ENCODE results near the gene IFNA1.
"Not testable (repeated sequence)": the region's sequence is repeated elsewhere in the genome, so short reads cannot be mapped to it uniquely, and the experiment has no call there.

IFNA1 gene

DNA sequence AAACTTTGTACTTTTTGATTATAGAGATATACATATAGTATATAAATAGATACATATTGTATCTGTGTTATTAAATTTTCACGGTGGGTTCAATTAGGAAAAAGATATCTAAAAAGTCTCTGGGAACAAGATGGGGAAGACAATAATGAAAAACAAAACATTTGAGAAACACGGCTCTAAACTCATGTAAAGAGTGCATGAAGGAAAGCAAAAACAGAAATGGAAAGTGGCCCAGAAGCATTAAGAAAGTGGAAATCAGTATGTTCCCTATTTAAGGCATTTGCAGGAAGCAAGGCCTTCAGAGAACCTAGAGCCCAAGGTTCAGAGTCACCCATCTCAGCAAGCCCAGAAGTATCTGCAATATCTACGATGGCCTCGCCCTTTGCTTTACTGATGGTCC is at the start of gene IFNA1:
IFNA1 (plus strand) TSS at position 301 of the 400 bp plus-strand sequence; CDS start at position 370, 69 bp downstream.
- no peak for DNase-seq

DNA sequence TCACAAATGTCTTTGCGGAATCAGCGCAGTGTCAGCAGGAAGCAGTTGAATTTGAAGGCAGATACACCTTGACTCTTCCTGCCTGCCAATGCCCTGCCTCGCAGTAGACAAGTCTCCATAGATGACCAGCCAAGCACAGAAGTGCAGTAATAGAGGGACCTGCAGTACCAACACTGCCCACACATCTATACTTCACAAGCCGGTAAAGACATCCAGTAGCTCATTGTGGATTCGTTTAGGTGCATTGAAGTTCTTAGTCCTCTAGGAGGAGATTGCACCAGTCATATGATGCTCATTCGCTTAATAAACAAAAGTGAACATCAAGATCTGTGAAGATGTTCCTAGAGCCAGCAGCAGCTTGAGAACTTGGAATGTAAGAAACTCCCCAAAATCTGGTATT is 48.0 kb upstream of the IFNA1 start:
- no peak for DNase-seq

GRCh38 chr9:21395778-21396717 is 44.2 kb upstream of the IFNA1 start:
- peak; percentile 84 for DNase-seq

DNA sequence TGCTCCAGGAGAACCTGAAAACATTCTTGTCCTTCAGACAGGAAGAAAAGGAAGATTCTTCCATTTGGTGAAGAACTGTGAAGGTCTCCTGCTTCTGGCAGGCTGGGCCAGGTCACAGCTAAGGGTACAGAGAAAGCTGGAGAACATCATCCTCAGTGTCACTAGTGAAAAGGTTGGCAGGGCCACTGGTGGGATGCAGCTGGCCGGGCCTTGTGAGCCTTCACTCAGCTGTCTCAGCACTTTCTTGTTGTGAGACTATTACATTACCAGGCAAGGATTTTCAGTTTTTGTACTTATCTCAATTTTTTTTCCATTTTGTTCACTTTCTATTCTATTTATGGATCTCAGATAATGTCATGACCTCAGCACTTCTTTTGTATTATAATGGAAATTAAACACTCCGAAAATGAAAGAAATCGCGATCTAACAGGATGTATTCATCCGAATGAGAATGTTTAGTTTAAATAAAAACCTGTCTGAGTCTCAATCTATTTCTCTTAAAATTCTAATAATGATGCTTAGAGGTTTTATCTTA is 41.2 kb upstream of the IFNA1 start:
- no peak for DNase-seq

DNA sequence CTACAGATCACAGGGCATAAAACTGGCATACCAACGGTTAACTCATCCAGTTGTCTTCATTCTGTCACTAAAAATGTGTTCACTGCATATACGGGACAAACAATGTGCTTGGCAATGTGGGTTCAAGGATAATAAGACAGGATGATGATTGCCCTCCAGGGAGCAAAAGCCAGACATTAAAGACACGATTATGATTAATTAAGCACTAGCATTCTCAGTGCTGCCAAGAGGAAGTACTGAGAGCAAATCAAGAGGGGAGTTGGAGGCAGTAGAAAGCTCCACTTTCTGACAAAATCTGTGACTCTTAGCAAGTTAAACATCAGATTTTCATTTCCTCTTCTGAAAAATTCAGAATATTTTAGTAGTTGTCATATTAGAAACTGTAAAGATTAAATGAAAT is 40.3 kb upstream of the IFNA1 start:
- DNase-seq: no peak

DNA sequence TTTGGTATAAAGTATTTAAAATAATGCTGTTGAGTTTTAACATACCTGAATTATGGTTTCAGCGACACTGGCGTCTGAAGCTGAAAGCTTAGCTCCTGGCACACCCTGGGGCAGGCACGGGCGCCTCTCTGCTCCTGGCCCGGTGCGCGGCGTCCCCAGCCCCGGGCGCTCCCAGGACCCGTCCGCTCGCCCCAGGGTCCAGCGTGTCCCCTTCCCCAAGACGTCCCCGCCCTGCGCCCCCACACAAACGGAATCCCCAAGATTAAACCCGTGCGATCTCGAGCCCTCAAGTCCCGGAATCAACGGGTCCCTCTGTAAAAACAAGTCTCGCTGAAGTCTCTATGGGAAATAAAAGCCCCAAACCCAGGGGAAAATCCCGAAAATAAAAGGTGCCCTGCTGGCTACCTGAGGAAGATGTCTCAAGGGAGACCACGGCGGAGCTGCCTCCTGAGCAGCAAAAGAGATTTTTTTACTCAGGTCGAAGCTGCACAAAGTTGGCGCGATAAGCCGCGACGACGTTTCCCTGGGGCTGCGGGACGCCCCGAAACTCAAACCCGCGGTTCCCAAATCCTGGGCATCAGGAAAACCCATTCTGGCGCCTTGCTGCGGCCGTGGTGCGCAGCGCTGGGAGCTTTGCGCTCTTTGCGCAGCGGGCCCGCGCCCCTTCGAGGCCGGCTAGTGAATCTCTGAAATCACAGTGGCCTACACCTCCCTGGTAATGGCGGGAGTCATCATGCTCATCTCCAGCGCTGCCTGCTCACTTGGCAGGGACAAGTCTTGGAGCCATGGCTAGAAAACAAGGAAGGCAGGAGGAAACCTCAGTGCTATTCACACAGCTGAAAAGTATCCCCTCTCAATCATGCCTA is 37.6 kb upstream of the IFNA1 start:
- peak; percentile 56 for DNase-seq

DNA sequence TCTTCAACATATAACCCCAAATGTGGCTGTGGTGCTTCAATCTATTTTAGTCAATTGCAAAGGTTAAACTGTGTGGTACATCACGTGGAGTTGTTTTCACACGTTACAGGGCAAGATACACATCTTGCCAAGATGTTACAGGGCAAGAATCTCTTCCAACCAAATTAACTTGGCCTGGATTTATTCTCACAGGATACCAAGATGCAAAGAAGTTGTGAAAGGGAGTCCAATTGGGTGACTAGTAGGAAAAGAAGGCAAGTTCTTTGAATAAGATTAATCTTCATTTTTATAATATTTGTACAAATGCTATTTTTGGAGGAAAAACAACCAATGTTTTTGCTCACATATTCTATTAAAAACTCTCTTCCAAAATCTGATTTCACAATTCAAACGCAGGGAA is 36.1 kb upstream of the IFNA1 start:
- no peak for DNase-seq

GRCh38 chr9:21408817-21409216 is 31.4 kb upstream of the IFNA1 start, which contains the start of gene IFNA8:
Gene IFNA8, plus strand, starts transcription at chr9:21409117. Its CDS starts 60 bp downstream, at chr9:21409177.
- DNase-seq: no peak

DNA sequence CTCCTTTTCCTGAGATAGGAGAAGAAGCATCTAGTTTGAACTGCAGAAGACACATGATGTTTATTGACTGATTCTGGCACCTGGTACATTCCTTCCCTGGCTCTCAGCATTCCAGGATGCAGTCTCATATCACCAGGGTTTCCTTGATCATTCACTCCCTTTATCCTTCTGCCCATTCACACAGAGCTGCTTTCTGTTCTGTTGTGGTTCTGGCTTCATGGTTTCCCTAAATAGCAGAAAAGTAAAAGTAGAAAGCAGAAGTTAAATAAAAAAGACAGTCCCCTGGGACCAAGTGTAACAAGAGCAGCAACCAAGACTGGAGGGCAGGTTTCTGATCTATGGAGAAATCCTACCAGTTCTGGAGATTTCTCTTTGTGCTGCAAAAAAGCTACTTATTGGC is 28.1 kb upstream of the IFNA1 start:
- no peak for DNase-seq

DNA sequence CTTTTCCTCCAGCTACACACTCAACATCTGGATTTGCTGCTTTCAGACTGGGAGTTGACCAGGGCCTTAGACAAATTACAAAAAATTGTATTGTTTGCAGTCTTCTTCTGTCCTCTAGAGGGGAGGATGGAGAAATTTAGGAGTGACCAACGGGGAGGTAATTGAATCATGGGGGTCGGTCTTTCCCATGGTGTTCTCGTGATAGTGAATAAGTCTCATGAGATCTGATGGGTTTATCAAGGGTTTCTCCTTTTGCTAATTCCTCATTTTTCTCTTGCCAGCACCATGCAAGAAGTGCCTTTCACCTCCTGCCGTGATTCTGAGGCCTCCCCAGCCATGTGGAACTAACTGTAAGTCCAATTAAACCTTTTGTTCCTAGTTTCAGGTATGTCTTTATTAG is 27.1 kb upstream of the IFNA1 start:
- DNase-seq: no peak

- no peak for DNase-seq
Measured at GRCh38 chr9:21413624-21414023, 26.6 kb upstream of the IFNA1 start.

DNA sequence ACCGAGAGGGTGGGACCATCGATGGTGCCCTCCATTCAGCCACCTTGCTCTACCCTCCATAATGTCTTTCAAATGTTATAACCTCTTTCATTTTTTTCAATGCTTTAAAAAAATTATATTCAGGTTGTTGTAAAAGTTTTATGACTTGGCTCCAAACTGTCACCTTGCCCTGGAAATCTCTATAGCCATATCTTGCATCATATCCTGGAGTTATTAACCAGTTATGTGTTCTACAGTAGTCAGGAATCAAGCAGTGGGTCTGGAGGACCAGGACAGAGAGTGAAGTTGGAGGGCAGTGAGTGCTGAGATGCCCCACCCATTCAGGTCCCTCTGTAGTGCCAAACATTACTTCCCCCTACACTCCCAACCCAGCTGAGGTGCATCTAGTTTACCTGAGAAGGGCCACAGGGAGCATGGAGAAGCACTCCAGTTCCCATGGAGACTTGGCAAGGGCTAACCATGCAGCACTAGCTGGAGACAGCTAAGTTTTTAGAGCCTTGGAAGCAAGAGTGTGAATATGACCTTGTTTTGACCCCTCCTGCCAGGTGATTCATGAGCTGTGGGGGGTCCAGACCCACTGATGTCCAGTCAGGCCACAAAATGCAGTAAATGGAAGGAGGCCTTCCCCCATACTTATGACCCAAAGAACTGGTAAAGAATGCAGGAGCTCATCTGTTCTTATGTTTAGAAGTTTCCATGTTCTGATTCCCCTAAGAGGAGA is 25.9 kb upstream of the IFNA1 start:
- no peak for DNase-seq

DNA sequence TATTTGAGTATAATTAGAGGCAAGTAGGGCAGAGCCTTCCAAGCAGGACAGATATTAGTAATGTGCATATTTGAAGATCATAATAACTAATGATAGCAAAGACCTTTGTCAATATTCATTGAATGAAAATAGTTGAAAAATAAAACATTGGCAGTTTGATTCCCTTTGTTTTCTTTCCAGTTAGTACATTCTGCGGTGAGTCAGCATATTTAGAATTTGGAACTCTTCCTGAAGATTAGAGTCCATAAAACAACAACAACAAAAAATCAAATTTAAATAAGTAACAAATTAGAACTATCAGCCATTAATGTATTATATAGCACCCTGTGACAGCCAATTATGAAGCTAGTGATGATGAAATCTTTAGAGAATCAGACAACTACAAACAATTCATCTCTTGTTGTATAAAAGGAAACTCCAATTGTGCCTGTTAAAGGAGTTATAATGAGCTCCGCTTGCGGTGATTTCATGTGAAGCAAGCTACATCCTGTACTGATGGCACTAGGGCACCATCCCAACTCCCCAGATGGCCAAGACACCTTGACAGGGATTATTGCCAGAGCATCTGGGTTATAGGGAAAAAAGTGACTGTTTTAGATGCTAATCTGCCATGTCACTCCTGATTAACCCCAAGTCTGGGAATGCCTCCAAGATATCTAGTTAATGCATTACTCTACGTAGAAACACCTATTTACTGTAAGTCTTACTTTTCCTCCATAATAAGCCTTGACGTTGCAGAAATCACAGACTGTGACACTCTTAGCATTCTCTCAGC is 24.6 kb upstream of the IFNA1 start:
- no peak for DNase-seq

DNA sequence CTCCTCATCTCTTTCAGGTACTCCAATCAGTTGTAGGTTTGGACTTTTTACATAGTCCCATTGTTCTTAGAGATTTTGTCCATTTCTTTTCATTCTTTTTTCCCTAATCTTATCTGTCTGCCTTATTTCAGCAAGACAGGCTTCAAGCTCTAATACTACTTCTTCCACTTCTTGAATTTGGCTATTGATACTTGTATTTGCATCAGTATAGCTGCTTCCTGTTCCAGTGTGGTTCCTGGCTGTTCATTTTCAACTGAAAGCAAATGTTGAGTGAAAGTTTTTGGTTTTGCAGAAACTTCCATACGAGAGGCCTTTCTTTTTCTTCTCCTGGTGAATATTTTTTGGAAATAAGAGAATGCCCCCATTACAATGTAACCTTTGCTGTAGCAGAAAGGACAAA is 12.0 kb upstream of the IFNA1 start:
- no peak for DNase-seq

- DNase-seq: no peak
Measured at GRCh38 chr9:21429191-21429590, 11.0 kb upstream of the IFNA1 start.

DNA sequence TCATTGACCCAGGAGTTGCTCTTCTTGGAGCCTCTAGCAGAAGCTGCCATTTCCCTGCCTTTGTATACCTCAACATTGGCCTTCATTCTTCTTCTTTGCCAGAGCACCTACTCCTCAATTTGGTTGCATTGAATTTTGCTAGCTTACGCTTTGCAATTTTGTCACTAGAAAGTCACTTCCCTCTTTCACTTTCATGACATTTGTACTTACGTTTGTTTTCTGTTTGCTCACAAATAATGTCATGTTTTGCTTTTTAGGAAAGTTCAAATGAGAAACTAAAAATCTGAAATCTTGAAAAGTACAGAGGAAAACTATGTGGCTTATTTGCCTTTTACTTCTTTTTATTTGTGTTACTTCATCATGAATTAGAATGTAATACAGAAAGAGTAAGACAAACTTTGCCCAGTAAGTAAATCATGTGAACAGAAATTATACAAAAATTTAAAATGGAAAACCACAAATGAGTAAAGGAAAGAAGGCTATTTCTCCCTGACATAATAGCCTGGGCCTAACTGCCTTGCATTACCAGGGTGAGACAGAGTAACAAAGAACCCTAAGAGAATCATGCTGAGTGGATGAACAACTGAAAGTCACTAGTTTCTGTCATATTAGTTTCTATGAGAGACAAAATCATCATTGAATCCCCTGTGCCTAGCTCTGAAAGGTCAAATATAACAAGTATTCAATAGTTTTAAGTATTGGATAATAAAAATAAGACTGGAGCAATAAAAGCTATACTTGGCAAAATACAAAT is 7.4 kb upstream of the IFNA1 start:
- no peak for DNase-seq

- no peak for DNase-seq
Measured at GRCh38 chr9:21434202-21435014, 5.8 kb upstream of the IFNA1 start.

- not testable (repeated sequence) for DNase-seq
Measured at GRCh38 chr9:21435015-21435383, 5.2 kb upstream of the IFNA1 start.

GRCh38 chr9:21443849-21444625 is 3.8 kb downstream of the IFNA1 start:
- no peak for DNase-seq
